Measurements from ENCODE around the gene HBS1L.

HBS1L gene

DNA sequence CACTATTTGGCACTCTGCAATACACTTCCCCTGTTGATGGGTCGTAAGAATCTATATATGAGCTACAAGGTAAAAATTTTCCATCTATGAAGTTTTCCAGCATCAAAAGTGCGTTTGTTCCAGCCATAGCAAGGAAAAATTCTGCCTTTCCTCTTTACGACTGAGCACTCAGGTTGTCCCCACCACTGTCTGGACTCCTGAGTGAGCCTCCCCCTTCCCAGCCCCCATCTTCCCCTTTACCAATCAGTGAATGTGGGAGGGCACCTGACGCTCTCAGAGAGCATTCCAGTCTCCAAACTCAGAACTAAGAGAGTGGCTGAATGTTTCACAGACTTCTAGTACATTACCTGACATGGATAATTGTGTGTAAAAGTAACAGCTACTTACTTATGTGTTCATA, 104.7 kb downstream of the HBS1L start, which contains the start of gene ALDH8A1:
ALDH8A1 (minus strand) TSS at position 175 of the 400 bp plus-strand sequence; CDS start at position 127, 48 bp downstream.
- DNase-seq (ENCODE audit: low read depth) = no peak

DNA sequence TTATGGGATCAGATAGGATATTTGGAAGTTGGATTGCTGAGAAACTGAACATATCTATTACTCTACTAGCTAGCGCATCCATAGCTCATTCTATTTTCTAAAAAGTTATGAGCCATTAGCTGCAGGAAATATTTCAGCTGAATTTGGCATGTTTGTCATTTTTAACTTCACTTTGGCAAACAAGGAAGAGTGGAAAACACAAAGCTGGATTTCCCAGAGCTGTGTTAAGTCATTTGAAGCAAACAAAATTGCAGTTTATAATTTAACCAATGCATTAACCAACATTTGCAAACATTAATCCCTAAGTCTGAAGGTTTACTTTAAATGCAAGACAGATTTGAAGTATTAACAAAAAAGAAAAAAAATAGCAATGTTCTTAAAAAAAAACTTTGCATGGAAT, 105.9 kb downstream of the HBS1L start:
- DNase-seq (ENCODE audit: low read depth) = no peak

DNA sequence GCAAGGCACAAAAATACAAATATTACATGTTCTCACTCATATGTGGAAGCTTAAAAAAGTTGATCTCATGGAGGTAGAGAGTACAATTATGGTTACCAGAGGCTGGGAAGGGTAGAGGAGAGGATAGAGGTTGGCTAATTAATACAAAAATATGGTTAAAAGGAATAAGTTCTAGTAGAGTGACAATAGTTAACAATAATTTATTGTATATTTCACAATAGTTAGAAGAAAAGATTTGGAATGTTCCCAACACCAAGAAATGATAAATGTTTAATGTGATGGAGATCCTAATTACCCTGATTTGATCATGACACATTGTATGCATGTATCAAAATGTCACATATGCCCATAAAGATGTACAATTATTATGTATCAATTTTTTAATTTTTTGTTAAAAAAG, 106.5 kb downstream of the HBS1L start:
- no peak for DNase-seq (ENCODE audit: low read depth)

- no peak for DNase-seq (ENCODE audit: low read depth)
Measured at GRCh38 chr6:134945045-134945444, 109.6 kb downstream of the HBS1L start.

GRCh38 chr6:134943522-134944111, 111.0 kb downstream of the HBS1L start:
- no peak for DNase-seq (ENCODE audit: low read depth)

GRCh38 chr6:134938896-134939295, 115.7 kb downstream of the HBS1L start:
- DNase-seq (ENCODE audit: low read depth) = peak; percentile 20

- no peak for DNase-seq (ENCODE audit: low read depth)
Measured at GRCh38 chr6:134937426-134937825, 117.2 kb downstream of the HBS1L start.

DNA sequence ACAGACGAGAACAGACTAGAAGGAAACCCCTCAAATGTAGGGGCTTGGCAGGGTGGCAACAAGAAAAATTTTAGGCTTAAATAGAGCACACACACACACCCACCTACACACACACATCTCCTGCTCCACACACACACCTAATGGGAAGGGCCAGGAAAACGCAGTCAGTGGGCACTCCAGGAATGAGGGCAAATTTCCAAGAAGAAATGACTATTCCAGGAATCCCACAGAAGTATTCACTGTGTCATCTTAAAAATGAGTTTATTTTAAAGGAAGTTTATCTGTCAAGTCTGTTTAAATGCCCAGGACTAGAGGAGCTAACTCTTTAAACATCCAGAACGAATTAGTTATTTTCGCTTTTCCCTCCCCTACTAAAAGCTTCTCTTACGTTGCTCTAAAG, 117.7 kb downstream of the HBS1L start:
- DNase-seq (ENCODE audit: low read depth) = no peak

- no peak for DNase-seq (ENCODE audit: low read depth)
Measured at GRCh38 chr6:134936476-134936875, 118.1 kb downstream of the HBS1L start.

DNA sequence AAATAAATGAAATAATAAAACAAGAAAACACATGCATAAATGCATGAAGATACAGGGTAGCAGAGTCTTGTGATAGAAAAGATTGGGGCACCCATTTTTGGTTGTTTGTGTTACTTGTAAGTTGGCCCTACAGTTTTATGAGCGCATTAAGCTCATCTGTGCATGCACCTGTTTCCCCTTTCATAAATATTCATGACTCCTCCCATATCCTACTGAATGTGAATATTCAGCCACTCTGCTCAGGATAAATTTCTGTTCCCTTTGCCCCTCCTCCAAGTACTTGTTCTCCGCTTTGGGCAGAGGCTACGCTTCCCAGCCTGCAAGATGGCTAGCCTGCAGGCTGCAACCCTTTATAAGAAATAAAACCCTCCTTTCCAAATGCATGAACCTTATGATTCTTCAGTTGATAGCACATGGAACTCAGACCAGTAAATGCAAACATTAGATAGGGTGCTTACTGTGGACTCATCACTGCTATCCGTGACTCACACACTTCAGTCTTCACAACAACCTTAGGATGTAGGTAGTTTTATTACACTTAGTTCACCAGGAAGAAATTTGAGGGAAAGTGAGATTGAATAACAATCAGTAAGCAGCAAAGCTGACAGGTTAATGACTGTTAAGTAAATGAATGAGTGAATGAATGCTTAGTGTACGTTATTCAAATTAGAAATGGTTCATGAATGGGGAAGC, 119.7 kb downstream of the HBS1L start:
- no peak for DNase-seq (ENCODE audit: low read depth)

GRCh38 chr6:134932535-134933470, 121.8 kb downstream of the HBS1L start:
- no peak for DNase-seq (ENCODE audit: low read depth)

DNA sequence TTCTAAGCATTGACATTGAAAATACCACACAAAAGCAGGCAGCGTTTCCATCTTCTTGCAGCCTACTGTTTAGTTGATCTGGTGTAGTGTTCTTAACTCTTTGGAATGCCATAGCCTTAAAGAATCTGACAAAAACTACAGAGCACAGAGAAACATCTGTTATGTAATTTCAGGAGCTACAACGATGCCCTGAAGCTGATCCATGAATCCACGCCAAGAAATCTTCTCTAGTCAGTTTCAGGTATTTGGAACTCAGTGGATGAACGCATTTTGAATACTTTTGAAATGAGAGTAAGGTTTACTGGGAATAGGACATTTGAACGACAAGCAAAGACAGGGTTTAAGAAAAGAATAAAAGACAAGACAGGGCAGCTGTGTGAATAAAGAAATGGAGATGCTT, 122.5 kb downstream of the HBS1L start:
- no peak for DNase-seq (ENCODE audit: low read depth)

GRCh38 chr6:134930463-134930862, 124.2 kb downstream of the HBS1L start:
- no peak for DNase-seq (ENCODE audit: low read depth)

DNA sequence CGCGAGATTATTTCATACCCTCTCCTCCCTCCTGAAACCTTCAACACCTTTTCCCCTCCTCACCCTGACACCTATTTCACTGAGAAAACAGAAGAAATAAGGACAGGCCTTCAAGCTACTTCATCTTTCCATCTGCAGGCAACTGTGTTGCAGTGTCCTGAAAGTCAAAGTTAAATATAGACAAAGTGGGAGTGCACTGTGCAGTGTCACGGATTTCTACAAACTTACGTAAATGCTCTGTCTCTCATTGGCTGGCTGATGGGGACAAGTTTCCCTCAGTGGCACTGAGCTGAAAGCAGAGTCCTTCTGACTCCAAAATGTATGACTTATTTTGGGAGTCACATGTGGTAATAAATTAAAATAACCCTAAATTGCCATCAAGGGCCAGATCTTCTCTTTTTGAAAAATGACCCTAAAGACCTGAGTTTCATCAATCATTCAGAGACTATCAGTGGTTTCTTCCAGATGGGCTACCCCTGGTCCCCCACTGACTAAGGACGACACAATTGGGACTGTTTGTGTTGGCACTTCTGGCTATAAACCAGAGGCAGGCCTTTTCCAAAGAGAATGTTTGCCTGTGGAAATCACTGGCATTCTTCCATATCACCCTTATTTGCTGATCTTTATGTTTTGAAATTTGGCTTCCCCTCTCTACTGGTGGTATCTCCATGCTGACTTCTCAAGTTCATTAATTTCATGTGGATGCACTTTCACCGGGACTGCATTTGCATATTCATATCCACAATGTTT, 126.3 kb downstream of the HBS1L start:
- no peak for DNase-seq (ENCODE audit: low read depth)

GRCh38 chr6:134925800-134926199, 128.8 kb downstream of the HBS1L start:
- DNase-seq (ENCODE audit: low read depth) = no peak

DNA sequence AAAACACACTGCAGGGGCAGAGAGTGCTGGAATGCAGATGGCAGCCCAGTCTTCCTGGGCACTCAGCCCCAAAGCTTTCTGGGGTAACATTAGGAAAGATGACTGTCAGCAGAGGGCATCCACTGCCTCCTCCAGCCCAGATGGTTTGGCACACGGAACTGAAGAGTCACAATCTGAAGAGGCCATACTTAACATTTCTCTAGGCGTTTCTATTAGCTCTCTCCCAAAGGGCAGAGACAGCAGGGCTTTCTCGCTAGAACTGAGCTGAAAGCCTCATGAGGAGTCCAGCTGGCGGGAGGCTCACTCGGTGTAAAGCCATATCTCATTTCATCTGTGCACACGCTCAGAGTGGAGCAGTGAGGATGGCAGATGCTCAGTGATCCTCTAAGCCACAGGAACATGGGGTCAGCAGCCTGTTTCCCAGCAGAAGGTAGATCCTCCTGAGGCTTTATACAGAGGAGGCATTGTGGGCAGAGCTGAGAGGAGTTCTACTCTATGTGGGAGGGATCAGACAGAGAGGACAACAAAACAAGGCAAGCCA, 132.8 kb downstream of the HBS1L start:
- no peak for DNase-seq (ENCODE audit: low read depth)

GRCh38 chr6:134921276-134921675, 133.3 kb downstream of the HBS1L start:
- no peak for DNase-seq (ENCODE audit: low read depth)

GRCh38 chr6:134920422-134920821, 134.2 kb downstream of the HBS1L start:
- DNase-seq (ENCODE audit: low read depth) = no peak

DNA sequence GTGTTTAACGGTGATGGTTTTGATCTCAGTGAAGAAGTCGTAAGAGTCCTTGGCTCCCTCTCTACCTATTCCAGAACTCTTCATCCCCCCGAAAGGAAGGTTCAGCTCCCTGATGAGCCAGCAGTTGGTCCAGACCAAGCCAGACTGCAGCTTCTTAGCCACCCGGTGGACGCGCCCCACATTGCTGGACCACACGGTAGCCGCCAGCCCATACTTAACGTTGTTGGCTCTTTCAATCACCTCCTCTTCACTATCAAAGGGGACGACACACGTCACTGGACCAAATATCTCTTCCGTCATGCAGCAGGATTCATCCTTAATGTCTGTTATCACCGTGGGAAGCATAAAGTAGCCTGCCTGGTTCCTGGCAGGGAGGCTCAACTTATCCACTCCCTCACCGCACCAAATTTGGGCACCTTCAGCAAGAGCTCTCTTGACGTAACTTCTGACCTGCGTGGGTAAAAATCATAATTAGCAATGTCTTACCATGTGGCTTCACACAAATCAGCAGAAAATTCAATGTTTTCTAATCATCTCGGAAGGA, 136.1 kb downstream of the HBS1L start:
- DNase-seq (ENCODE audit: low read depth) = no peak

DNA sequence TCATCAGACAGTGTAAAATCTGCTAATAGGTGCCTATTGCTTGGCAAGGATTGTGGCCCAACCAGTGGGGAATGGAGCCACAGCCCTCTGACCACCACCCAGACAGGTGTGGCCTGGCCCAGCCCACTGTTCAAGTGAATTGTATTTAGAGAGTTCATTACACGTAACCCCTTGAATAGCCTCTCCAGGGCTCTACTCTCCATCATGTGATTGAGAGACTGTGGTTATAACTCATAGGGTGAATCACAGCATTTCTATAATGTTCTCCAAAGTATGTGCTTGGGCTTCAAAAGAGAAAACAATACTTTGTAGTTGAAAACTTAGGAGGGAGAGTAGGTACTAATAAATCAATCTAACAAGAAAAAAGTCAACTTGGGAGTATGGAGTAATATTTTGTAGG, 143.1 kb downstream of the HBS1L start:
- DNase-seq (ENCODE audit: low read depth) = no peak

GRCh38 chr6:134910593-134910935, 144.1 kb downstream of the HBS1L start:
- no peak for DNase-seq (ENCODE audit: low read depth)

Data from stimulated activated CD8-positive, alpha-beta memory T cell treated with anti-CD3 and anti-CD28 coated beads, Interleukin-15, amount 100 ng/mL, for 24 hours (primary cell).